BE2C (cell line): ENCODE results near the gene WDR76.
A peak's percentile ranks its signal among the peaks of the same experiment; 100 is the strongest.

Source experiments
- DNase-seq: peaks from one replicate; pipeline ENCODE4 v3.0.0-alpha.2; 2020
- H3K27me3 ChIP-seq: fragments of 250-450 bp; sonication (Bioruptor Pico); 2 replicates; pipeline ENCODE4 v1.5.1; 2020; ENCODE audit warnings: mild to moderate bottlenecking
- H3K36me3 ChIP-seq: fragments of 250-450 bp; sonication (Bioruptor Pico); 2 replicates; pipeline ENCODE4 v1.5.1; 2020; ENCODE audit warnings: mild to moderate bottlenecking
- H3K4me1 ChIP-seq: fragments of 250-450 bp; sonication (Bioruptor Pico); 2 replicates; pipeline ENCODE4 v1.5.1; 2020
- H3K4me3 ChIP-seq: 2 replicates; pipeline ENCODE4 v1.5.1; 2011; ENCODE audit warnings: low read depth, low read length
- H3K9me3 ChIP-seq: fragments of 250-450 bp; sonication (Bioruptor Pico); 2 replicates; pipeline ENCODE4 v1.5.1; 2020
- CTCF ChIP-seq: IDR thresholded peaks from 2 replicates; pipeline ENCODE4 v1.5.1; 2012; ENCODE audit warnings: mild to moderate bottlenecking, low read depth, low read length

The WDR76 gene

GRCh38 chr15:43792761-43793476 lies 33.9 kb upstream of the WDR76 start:
- Histone ChIP-seq H3K36me3 (peaks cover 35% of the 10 kb centered on the region), H3K9me3 (no peaks in the 10 kb centered on the region), H3K27me3 (no peaks in the 10 kb centered on the region), H3K4me3 (peak overlapping the region; percentile 91), H3K4me1 (peaks cover 2% of the 10 kb centered on the region; the same call in 1 of the 2 replicates)
- TF ChIP-seq CTCF, result no peak
- DNase-seq, result no peak

GRCh38 chr15:43793647-43794046 lies 33.2 kb upstream of the WDR76 start:
- Histone ChIP-seq H3K27me3 (no peaks in the 10 kb centered on the region), H3K4me3 (peak overlapping the region; percentile 91), H3K9me3 (no peaks in the 10 kb centered on the region), H3K4me1 (peaks cover 2% of the 10 kb centered on the region; the same call in 1 of the 2 replicates), H3K36me3 (peaks cover 39% of the 10 kb centered on the region)
- TF ChIP-seq CTCF, result no peak
- no peak for DNase-seq

GRCh38 chr15:43794269-43795037 lies 32.3 kb upstream of the WDR76 start:
- Histone ChIP-seq H3K4me3 (no peak overlapping the region), H3K36me3 (peaks cover 47% of the 10 kb centered on the region), H3K4me1 (peaks cover 2% of the 10 kb centered on the region; the same call in 1 of the 2 replicates), H3K27me3 (no peaks in the 10 kb centered on the region), H3K9me3 (no peaks in the 10 kb centered on the region)
- DNase-seq, result peak; percentile 28
- TF ChIP-seq CTCF, result no peak

GRCh38 chr15:43795197-43795596 lies 31.6 kb upstream of the WDR76 start:
- Histone ChIP-seq H3K4me1 (peaks cover 9% of the 10 kb centered on the region), H3K36me3 (peaks cover 55% of the 10 kb centered on the region)
- no peak for TF ChIP-seq CTCF

GRCh38 chr15:43795997-43796396 lies 30.8 kb upstream of the WDR76 start:
- H3K36me3 ChIP-seq, result peaks cover 61% of the 10 kb centered on the region
- no peaks in the 10 kb centered on the region for H3K27me3 ChIP-seq
- H3K4me3 ChIP-seq, result no peak overlapping the region
- TF ChIP-seq CTCF, result no peak
- H3K4me1 ChIP-seq, result peaks cover 10% of the 10 kb centered on the region
- no peak for DNase-seq
- no peaks in the 10 kb centered on the region for H3K9me3 ChIP-seq

More at GRCh38 chr15:43795197-43795596, 31.6 kb upstream of the WDR76 start:
- H3K27me3 ChIP-seq, result no peaks in the 10 kb centered on the region
- H3K9me3 ChIP-seq, result no peaks in the 10 kb centered on the region
- H3K4me3 ChIP-seq, result no peak overlapping the region
- DNase-seq, result no peak

DNA sequence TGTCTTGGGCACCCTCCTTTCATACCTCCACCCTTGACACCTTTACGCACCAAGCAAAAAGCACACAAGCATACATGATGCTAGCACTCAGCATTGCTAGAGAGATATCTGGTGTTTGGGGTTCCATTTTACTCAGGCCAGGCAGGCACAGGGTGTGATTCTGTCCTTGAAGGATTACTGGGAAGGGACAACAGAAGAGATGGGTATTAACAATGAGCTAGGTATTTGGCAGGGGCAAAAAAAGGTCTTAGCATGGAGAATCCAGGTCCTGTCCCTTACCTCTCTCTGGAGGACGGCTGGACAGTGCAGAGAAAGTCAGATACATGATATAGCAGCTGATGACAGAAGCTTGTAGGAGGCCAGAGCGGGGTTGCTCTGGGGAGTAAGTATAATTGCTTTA lies 30.2 kb upstream of the WDR76 start:
- no peaks in the 10 kb centered on the region for H3K27me3 ChIP-seq

More for the DNA sequence above, 30.2 kb upstream of the WDR76 start:
- no peak for TF ChIP-seq CTCF
- peaks cover 10% of the 10 kb centered on the region for H3K4me1 ChIP-seq
- no peaks in the 10 kb centered on the region for H3K9me3 ChIP-seq
- H3K4me3 ChIP-seq, result no peak overlapping the region
- H3K36me3 ChIP-seq, result peaks cover 63% of the 10 kb centered on the region
- no peak for DNase-seq
